Globus pallidus (tissue), 1 donor: ENCODE measurements around the gene OR9G4.

ENCODE experiments used
- DNase-seq: peaks from one replicate; pipeline ENCODE4 v3.0.0-alpha.2; 2015; ENCODE audit warnings: low spot score

OR9G4 gene

DNA sequence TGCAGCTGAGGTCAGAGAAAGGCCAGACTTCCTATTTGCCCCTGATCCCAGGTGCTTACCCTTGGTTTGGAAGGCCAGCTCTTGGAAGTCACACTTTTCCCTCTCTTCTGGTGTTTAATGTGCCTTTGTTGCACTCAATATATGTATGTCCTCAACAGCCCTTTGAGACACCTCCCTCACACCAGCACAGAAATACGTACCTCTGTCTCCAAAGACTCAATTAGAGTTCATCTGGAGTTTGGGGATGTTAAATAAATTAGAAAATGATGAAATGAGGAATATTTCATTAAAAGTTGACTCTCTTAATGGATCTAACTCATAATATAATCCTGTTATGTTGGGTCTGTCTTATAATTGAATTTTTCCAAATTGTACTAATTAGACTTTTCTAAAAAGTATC lies at the start of gene OR9G4:
Gene OR9G4, minus strand, starts transcription at position 101 of the 400 bp plus-strand sequence. CDS start 4,931 bp downstream, outside the sequence.
- DNase-seq: no peak

DNA sequence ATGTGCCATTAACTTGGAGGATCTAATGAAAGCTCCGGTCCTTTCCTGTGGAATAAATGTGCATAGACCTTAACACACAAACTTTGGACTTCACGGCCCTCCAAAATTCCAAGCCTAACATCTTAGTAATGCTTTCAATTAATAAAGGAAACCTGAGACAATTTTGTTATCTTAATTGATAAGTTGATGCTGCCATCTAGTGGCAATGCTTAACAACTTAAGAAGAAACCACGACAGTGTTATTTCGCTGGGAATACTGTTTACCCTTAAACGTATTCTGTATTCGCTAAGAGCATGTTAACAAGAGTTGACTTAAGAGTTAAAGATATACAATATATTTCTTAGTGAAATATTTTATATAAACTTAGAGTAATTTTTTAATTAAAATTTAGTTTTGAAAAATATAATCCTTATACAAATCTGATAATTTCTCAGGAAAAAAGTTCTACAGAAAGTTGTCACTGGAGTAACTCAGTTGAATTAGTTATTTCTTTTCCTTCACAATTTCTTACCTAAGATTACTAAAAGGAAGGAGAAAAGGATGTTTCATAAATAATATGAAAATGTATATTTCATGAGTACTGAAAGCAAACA lies 35.0 kb upstream of the OR9G4 start:
- peak; percentile 24 for DNase-seq

DNA sequence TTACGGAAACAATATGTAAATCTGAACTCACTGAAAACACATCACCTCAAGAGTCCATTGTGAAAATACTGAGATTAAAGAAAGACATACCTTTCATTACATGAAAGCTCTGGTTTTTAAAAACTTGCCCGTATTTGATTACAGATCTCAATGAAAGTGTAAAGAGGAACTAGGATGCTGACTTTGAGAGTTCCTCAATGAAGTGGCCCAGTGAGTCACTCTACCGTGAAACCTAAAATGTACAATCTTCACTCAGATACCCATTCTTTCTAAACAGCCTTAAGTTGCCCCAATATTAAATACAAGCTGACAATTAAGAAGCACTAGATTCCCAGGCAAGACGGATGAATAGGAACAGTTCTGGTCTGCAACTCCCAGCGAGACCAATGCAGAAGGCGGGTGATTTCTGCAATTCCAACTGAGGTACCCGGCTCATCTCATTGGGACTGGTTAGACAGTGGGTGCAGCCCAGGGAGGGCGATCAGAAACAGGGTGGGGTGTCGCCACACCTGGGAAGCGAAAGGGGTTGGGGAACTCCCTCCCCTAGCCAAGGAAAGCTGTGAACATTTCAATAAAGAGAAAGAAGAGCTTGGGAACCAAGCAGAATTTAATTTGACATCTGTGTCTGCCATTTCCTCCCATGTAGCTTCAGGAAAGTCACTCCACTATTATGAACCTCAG lies 33.8 kb upstream of the OR9G4 start:
- no peak for DNase-seq

- DNase-seq: no peak
Measured at GRCh38 chr11:56776809-56777208, 28.3 kb upstream of the OR9G4 start.

DNA sequence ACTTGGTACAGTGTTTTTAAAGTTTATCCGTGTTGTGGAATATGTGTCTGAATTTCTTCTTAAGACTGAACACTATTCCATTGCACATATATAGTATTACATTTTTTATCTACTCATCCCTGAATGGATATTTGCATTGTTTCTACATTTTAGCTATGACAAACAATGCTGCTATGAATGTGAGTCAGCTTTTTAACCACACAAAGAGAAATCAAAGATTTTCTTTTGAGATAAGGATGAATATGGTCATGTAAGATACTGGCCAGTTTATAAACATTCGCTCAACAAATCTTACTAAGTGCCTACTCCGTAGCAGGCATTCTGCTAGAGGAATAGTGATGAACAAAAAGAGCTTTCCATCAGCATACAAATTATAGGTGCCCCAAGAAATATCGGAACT lies 16.5 kb upstream of the OR9G4 start:
- DNase-seq: no peak

GRCh38 chr11:56751480-56751879 lies 3.0 kb upstream of the OR9G4 start:
- DNase-seq: no peak

DNA sequence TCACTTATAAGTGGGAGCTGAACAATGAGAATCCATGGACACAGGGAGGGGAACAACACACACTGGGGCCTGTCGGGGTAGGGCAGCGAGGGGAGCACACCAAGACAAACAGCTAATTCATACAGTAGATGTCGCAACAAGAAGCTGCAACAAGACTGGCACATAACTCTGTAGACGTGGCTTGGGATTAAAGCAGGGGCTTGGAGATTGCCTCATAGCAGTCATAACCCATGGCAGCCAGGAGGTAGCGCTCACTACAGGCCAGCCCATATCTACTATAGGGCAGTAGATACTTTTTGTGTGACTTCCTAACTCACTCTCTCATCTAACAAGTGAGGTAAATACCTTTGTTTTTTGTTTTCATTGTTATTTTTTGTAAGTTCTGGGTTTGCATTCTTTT lies 1.7 kb upstream of the OR9G4 start:
- DNase-seq: no peak

- DNase-seq: no peak
Measured at GRCh38 chr11:56740886-56741285, 7.6 kb downstream of the OR9G4 start.

DNA sequence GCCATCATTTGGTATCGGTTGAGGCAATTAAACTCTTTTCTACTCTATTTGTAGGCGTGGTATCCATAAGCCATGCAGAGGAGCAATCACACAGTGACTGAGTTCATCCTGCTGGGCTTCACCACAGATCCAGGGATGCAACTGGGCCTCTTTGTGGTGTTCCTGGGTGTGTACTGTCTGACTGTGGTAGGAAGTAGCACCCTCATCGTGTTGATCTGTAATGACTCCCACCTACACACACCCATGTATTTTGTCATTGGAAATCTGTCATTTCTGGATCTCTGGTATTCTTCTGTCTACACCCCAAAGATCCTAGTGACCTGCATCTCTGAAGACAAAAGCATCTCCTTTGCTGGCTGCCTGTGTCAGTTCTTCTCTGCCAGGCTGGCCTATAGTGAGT lies 8.4 kb downstream of the OR9G4 start:
- DNase-seq: no peak

GRCh38 chr11:56720513-56720912 lies 28.0 kb downstream of the OR9G4 start:
- DNase-seq: no peak

DNA sequence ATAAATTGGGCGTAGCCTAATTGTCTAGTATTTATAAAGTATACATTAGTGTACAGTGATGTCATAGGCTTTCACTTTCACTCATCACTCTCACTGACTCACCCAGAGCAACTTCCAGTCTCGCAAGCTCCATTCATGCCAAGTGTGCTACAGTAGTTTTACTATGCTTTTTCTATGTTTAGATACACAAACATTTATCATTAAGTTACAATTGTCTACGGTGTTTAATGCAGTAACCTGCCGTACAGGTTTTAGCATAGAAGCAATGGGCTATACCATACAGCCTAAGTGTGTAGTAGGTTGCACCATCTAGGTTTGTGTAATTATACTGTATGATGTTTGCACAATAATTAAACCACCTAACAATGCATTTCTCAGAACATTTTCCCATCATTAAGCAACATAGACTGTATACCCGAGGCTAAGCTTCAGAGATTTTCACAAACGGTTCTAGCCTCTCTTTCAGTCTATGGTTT lies 32.1 kb downstream of the OR9G4 start:
- DNase-seq: no peak

DNA sequence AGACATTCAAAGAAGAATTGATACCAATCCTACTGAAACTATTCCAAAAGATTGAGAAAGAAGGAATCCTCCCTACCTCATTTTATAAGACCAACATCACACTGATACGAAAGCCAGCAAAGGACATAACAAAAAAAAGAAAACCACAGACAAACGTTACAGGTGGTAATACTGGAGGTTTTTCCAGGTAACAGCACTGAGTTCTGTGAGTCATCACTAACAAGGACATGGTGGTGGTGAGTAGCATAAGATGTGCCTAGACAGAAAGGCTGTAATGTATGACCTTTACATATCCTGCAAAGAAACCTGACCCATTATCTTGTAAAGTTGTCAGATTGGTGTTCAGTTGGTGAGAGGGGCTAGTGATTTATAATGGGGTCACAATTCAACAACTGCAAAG lies 34.3 kb downstream of the OR9G4 start:
- no peak for DNase-seq

DNA sequence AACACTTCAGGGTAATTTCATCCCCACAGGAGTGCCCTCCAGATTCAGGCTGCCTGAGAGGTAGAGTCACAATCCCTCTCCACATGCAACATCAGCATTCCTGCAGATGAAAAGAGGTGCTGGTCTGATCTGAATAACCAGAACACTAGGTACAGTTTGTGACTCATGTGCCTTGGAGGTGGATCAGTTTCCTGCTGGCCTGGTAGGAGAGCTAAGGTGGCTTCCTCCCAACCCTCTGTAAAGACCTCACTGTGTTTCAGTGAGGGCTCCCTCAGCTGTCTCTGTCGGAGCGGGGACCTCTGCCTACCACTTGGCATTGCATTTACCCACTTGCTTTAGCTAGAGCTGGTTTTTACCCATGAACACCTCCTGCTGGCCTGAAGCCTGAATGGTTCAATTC lies 42.0 kb downstream of the OR9G4 start:
- no peak for DNase-seq

- DNase-seq: no peak
Measured at GRCh38 chr11:56705784-56706396, 42.6 kb downstream of the OR9G4 start.

DNA sequence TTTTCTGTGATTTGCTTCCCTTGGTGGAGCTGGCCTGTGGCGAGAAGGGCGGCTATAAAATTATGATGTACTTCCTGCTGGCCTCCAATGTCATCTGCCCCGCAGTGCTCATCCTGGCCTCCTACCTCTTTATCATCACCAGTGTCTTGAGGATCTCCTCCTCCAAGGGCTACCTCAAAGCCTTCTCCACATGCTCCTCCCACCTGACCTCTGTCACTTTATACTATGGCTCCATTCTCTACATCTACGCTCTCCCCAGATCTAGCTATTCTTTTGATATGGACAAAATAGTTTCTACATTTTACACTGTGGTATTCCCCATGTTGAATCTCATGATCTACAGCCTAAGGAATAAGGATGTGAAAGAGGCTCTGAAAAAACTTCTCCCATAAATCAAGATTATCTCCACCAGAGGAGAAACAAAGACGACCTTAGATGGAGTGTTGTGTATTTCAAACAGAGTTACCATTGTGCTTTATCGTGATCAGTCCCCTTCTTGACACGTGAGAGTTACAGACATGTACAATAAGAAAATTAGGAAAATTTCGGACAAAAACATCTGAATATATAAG lies 47.5 kb downstream of the OR9G4 start:
- no peak for DNase-seq

DNA sequence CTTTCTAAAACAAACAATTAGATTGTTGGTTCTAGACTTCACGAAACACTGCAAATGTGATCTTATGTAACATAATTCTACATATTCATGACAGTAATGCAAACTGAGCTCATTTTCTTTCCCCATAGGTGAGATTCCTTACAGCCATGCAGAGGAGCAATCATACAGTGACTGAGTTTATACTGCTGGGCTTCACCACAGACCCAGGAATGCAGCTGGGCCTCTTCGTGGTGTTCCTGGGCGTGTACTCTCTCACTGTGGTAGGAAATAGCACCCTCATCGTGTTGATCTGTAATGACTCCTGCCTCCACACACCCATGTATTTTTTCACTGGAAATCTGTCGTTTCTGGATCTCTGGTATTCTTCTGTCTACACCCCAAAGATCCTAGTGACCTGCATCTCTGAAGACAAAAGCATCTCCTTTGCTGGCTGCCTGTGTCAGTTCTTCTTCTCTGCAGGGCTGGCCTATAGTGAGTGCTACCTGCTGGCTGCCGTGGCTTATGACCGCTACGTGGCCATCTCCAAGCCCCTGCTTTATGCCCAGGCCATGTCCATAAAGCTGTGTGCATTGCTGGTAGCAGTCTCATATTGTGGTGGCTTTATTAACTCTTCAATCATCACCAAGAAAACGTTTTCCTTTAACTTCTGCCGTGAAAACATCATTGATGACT lies 48.1 kb downstream of the OR9G4 start:
- DNase-seq: no peak

- no peak for DNase-seq
Measured at GRCh38 chr11:56698795-56699194, 49.7 kb downstream of the OR9G4 start, which contains the start of gene OR9G1. Gene OR9G1, plus strand, starts transcription at chr11:56699095. Its CDS starts 1,293 bp downstream, at chr11:56700388.

- DNase-seq: no peak
Measured at GRCh38 chr11:56693428-56693827, 55.1 kb downstream of the OR9G4 start.
